GM21619 (cell line): ENCODE results near the gene RHOBTB3.
A peak's percentile ranks its signal among the peaks of the same experiment; 100 is the strongest.
"Not testable (repeated sequence)": the region's sequence is repeated elsewhere in the genome, so short reads cannot be mapped to it uniquely, and the experiment has no call there.

Experiments
- ATAC-seq: cut with Tn5 transposase; IDR thresholded peaks from one replicate; pipeline ENCODE4 v1.9.1; 2021; ENCODE audit not compliant: unreplicated experiment

The RHOBTB3 gene

DNA sequence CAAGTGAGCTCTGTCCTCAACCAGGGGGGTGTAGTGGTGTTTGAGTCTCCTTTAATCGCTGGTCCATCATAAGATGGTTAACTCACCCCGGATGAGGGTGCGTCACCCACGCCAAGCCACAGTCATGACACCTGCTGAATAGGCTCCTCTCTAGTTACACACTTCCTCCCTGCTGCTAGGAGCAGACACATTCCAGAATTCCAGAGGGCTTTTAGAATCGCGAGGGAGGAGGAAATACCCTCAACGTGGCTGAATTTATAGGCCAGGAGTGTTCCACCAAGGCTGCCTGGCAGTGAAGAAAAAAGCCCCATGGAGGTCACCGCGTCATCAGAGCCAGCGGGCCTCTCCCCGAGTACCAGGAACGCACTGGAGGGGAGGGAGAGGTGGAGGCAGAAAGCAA, 86.3 kb downstream of the RHOBTB3 start:
- no peak for ATAC-seq

GRCh38 chr5:95818181-95819147, 87.3 kb downstream of the RHOBTB3 start:
- ATAC-seq: no peak

DNA sequence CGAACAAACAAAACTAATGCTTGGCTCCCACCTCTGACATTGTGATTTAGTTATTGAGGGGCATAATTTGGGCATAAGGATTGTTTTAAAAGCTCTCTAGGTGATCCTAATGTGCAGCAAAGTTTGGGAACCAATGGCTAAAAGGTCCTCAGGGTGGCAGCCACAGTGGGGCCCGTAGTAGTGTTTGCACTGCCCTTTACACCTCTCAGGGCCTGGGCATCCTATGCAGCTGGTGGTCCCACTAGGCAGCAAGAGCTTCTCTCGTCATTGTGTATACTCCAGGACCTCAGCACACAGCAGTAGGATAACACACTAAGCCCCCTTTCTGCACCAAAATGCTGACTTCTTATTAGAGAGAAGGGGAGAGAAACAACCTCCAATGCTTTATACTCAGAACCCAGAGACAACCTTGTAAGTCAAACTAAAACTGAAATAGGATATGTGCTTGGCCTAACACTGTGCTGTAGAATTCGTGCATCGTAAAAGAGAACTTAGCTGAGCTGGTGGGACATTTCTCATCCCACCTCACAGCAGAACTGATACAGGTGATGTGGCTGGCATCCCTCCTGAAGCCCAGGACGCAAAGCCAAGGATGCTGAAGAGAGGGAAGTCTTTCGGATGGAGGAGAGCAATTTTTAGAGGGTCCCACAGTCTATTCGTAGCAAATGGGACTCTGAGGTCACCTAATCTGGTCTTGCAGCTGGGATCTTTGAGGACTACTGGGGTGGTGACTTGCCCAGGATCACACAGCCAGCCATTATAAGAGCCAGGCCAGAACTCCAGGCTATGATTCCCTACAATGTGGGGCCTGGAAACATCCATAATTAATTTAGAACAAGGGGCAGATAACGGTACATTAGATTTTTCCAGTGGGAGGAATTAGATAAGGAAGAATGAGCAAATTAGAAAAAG, 90.2 kb downstream of the RHOBTB3 start:
- peak; percentile 31 for ATAC-seq

GRCh38 chr5:95822043-95822541, 91.0 kb downstream of the RHOBTB3 start:
- peak; percentile 36 for ATAC-seq

- peak; percentile 43 for ATAC-seq
Measured at GRCh38 chr5:95822542-95823181, 91.5 kb downstream of the RHOBTB3 start, which contains the start of gene GLRX. TSS of gene GLRX (minus strand) at chr5:95822726. CDS start at chr5:95822662, 64 bp downstream.

DNA sequence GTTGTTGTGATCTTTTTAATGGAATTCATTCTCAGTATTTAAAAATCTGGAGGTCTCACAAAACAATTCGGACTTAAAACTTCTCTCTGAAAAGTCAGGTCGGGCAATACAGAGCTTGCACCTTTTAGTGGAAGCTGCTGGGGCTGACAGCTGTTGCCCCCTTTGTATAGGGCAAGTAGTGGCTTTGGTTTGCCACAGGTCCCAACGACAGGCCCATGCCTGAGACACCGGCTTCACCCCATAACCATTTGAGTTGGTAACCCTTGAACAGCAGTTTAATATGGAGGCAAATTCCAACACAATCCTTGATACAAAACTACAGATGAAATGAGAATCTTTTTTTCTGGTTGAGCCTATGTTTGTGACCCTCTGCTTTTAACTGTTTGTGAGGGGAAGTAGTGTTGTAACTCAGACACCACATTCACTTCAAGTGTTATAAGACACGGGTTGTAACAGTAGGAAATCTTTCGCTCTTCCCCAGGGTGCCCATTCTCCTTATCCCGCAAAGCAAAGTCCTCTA, 92.1 kb downstream of the RHOBTB3 start:
- ATAC-seq: no peak

- ATAC-seq: peak; percentile 42
Measured at GRCh38 chr5:95823738-95824609, 92.8 kb downstream of the RHOBTB3 start.

GRCh38 chr5:95824747-95825146, 93.6 kb downstream of the RHOBTB3 start:
- no peak for ATAC-seq

DNA sequence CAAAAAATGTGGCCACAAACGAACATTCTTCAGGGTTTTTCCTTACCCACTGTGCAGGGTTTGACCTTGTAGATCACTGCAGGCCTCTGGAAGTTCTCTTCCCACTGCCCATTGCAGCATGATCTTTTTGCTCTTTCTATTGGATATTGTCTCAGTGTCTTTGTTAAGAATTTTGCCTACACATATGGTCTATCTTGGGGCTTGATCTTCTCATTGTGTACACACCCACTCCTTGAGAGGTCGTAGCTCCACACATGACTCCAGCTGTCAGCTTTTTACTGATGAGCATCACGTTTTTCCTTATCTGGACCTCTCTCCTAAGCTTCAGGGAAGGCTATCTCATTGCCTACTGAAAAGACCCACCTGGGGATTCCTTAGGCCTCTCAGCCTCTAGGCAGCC, 94.4 kb downstream of the RHOBTB3 start:
- no peak for ATAC-seq

- ATAC-seq: no peak
Measured at GRCh38 chr5:95826949-95827891, 96.1 kb downstream of the RHOBTB3 start.

GRCh38 chr5:95827892-95828246, 96.7 kb downstream of the RHOBTB3 start:
- ATAC-seq: no peak

DNA sequence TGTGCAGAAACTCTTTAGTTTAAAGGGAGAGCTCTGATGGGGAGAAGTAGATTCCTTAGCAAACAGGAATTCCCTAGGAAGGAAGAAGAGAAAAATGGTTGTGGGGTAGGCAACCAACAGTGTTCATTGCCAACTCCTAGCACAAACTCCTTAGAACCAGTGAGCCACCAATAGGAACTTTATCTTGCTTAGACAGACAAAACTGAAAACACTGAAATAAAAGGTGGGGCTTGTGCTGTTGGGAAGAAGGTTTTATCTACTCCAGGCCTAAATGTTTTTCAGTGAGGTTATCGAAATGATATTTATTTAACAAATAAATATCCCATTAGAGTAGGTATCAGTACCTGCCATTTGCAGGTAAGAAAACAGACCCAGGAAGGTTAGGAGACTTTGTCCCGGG, 99.1 kb downstream of the RHOBTB3 start:
- no peak for ATAC-seq

- ATAC-seq: no peak
Measured at GRCh38 chr5:95832664-95833063, 101.5 kb downstream of the RHOBTB3 start.

GRCh38 chr5:95835682-95836385, 104.7 kb downstream of the RHOBTB3 start:
- no peak for ATAC-seq

DNA sequence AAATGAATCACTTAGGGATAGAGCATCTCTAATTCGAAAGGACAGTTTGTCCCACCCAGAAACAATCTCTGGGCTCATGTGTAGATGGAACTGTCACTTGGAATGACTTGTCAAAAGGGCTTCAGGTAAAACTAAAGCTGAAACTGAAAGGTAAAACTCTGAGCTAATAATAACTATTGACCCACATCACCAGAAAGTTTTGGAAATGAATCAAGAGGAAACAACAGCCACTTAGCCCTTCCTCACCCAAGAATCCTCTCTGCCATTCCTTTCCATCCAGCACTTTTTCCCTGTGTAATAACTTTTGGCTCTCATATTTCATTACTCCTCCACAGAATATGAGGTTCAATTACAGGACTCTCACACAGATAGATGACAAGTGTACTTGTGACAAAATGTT, 105.4 kb downstream of the RHOBTB3 start:
- no peak for ATAC-seq

GRCh38 chr5:95836971-95837370, 105.8 kb downstream of the RHOBTB3 start:
- not testable (repeated sequence) for ATAC-seq

- no peak for ATAC-seq
Measured at GRCh38 chr5:95837492-95837891, 106.4 kb downstream of the RHOBTB3 start.

DNA sequence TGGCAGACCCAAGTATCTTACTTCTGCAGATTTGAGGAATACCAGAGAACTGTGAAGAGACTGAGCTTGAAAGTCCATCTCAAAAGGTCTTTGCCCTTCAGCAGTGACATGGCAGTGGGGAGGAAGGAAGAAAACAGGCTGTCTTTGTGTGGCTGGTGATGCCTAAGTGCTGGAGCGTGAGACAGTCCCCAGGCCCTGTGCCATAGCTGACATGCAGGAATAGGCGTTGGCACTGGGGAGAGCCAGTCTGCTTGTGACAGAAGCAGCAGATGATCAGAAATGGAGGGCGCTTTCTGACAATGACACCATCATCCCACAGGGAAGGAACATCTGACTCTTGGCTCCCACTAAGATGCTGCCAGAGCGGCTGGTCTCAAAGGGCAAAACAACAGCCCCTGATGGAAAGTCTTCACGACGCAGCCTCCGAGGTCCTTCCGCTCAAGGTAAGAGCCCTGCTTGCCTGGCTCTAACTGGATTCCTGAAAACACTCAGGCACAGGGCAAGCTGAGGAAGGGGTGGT, 106.9 kb downstream of the RHOBTB3 start:
- ATAC-seq: no peak
